ENCODE data around the gene ANKH.

DNA sequence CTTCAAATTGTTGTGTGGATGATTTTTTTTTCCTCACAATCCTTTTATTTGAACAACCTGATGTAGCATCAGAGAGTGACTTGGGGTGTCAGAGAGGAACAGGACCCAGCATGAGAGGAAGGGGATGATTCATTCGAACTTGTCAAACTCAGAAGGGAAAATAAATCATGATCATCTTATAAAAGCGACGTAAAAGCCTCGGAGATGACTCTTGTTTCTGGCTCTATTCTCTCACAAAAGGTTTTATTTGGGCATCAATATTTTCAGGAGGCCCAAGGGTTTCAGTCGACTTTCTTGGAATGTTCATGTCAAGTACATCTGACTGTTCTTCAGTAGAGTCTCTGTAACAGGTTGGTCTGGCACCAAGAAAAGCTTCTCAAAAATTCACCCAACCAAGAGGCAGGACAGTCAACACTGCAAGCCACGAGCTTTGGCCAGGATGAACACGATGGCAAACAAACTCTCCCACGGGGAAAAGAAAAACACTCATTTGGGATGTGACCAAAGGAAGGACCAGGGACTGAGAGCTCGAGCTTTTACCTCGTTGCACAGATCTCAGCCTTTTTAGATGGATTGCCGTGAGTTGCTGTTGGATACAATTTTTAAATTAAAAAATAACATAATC lies 55.1 kb downstream of the ANKH start:
- TF ChIP-seq, protein P1, sequence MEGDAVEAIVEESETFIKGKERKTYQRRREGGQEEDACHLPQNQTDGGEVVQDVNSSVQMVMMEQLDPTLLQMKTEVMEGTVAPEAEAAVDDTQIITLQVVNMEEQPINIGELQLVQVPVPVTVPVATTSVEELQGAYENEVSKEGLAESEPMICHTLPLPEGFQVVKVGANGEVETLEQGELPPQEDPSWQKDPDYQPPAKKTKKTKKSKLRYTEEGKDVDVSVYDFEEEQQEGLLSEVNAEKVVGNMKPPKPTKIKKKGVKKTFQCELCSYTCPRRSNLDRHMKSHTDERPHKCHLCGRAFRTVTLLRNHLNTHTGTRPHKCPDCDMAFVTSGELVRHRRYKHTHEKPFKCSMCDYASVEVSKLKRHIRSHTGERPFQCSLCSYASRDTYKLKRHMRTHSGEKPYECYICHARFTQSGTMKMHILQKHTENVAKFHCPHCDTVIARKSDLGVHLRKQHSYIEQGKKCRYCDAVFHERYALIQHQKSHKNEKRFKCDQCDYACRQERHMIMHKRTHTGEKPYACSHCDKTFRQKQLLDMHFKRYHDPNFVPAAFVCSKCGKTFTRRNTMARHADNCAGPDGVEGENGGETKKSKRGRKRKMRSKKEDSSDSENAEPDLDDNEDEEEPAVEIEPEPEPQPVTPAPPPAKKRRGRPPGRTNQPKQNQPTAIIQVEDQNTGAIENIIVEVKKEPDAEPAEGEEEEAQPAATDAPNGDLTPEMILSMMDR (IDR thresholded peaks at IDR 0.05): no peak
- no peak for TF ChIP-seq POLR2A (IDR thresholded peaks at IDR 0.05; ENCODE audit: low read depth)
